Esophagus squamous epithelium (tissue), 4 donors: ENCODE measurements around the gene TPD52L2.

ENCODE experiments used
- CTCF ChIP-seq, 6 experiments: fragments of 450-650 bp in 4 of 6; fragments of 200-600 bp in 2 of 6; sonication (generic) in 2 of 6; IDR thresholded peaks; one replicate each; pipeline ENCODE4 v1.5.1; 2016 to 2019; ENCODE audit warnings: antibody characterized with exemption in 6 of 6, mild to moderate bottlenecking in 4 of 6, moderate library complexity in 4 of 6
- POLR2A ChIP-seq, 4 donors: fragments of 450-650 bp; IDR thresholded peaks; one replicate each; pipeline ENCODE4 v1.6.1; 2017; ENCODE audit warnings: antibody characterized with exemption in 4 of 4, mild to moderate bottlenecking in 4 of 4, moderate library complexity in 3 of 4

GRCh38 chr20:63860325-63861051, 4.6 kb upstream of the TPD52L2 start:
- TF ChIP-seq CTCF (IDR thresholded peaks at IDR 0.05) (no peak), POLR2A (IDR thresholded peaks at IDR 0.05) (no peak)
